Mammary epithelial cell (primary cell): ENCODE measurements around the gene PRDM9.

ENCODE experiments used
- EZH2 ChIP-seq: IDR thresholded peaks from 2 replicates; pipeline ENCODE4 v1.6.1; 2012; ENCODE audit warnings: low read length, inconsistent platforms, borderline replicate concordance
- TF ChIP-seq, protein P1 (sequence below), 2 donors: IDR thresholded peaks in 1 of 2; conservative IDR thresholded peaks in 1 of 2; 2 replicates each; pipeline ENCODE4 v1.5.1; 2011 to 2012; ENCODE audit warnings: inconsistent platforms in 2 of 2, low read length in 2 of 2, mild to moderate bottlenecking in 2 of 2, control low read depth in 1 of 2, low read depth in 1 of 2; ENCODE audit not compliant: insufficient read depth in 1 of 2; ENCODE audit errors: extremely low read depth in 1 of 2

- TF ChIP-seq, protein P1, sequence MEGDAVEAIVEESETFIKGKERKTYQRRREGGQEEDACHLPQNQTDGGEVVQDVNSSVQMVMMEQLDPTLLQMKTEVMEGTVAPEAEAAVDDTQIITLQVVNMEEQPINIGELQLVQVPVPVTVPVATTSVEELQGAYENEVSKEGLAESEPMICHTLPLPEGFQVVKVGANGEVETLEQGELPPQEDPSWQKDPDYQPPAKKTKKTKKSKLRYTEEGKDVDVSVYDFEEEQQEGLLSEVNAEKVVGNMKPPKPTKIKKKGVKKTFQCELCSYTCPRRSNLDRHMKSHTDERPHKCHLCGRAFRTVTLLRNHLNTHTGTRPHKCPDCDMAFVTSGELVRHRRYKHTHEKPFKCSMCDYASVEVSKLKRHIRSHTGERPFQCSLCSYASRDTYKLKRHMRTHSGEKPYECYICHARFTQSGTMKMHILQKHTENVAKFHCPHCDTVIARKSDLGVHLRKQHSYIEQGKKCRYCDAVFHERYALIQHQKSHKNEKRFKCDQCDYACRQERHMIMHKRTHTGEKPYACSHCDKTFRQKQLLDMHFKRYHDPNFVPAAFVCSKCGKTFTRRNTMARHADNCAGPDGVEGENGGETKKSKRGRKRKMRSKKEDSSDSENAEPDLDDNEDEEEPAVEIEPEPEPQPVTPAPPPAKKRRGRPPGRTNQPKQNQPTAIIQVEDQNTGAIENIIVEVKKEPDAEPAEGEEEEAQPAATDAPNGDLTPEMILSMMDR (conservative IDR thresholded peaks at IDR 0.05 in 1 of 2, IDR thresholded peaks at IDR 0.05 in 1 of 2; ENCODE audit: extremely low read depth in 1 of 2, insufficient read depth in 1 of 2, low read depth in 1 of 2, low read length in 2 of 2): no peak
- TF ChIP-seq EZH2: no peak
Measured at GRCh38 chr5:23507278-23507685, at the start of gene PRDM9.
